ENCODE data around the gene THAP4.

DNA sequence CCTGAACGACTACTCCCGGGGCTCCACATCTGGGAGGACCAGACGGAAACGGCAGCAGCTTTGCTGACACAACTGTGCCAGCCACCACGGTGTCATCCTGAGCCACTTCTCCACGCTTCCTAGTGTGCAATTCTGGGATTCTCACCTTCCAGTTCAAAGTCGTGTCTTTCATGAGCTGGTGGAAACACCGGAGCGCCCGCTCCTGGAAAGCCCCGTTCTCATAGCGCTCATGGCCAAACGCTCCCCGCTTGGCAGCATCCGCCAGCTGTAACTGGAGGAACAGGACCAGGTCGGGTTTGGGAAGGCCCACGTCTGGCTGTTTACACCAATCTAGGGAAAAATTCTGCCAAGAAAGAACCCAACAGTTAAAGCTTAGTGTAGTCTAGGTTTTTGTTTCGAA lies 41.3 kb upstream of the THAP4 start:
- TF ChIP-seq, protein P1, sequence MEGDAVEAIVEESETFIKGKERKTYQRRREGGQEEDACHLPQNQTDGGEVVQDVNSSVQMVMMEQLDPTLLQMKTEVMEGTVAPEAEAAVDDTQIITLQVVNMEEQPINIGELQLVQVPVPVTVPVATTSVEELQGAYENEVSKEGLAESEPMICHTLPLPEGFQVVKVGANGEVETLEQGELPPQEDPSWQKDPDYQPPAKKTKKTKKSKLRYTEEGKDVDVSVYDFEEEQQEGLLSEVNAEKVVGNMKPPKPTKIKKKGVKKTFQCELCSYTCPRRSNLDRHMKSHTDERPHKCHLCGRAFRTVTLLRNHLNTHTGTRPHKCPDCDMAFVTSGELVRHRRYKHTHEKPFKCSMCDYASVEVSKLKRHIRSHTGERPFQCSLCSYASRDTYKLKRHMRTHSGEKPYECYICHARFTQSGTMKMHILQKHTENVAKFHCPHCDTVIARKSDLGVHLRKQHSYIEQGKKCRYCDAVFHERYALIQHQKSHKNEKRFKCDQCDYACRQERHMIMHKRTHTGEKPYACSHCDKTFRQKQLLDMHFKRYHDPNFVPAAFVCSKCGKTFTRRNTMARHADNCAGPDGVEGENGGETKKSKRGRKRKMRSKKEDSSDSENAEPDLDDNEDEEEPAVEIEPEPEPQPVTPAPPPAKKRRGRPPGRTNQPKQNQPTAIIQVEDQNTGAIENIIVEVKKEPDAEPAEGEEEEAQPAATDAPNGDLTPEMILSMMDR (IDR thresholded peaks at IDR 0.05): no peak
- TF ChIP-seq RAD21 (IDR thresholded peaks at IDR 0.05; ENCODE audit: low read length): no peak
- no peak for TF ChIP-seq RCOR1 (IDR thresholded peaks at IDR 0.05; ENCODE audit: low read length)
- TF ChIP-seq EP300 (IDR thresholded peaks at IDR 0.05; ENCODE audit: borderline replicate concordance in 1 of 2, low read depth in 1 of 2, low read length in 1 of 2): no peak
- no peak for TF ChIP-seq POLR2AphosphoS5 (IDR thresholded peaks at IDR 0.05; ENCODE audit: low read depth, low read length)
- TF ChIP-seq, protein P2, sequence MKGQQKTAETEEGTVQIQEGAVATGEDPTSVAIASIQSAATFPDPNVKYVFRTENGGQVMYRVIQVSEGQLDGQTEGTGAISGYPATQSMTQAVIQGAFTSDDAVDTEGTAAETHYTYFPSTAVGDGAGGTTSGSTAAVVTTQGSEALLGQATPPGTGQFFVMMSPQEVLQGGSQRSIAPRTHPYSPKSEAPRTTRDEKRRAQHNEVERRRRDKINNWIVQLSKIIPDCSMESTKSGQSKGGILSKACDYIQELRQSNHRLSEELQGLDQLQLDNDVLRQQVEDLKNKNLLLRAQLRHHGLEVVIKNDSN (IDR thresholded peaks at IDR 0.05; ENCODE audit: borderline replicate concordance, low read depth): no peak
- no peak for TF ChIP-seq TAF1 (IDR thresholded peaks at IDR 0.05; ENCODE audit: borderline replicate concordance, low read depth, low read length)
- TF ChIP-seq, protein P3, sequence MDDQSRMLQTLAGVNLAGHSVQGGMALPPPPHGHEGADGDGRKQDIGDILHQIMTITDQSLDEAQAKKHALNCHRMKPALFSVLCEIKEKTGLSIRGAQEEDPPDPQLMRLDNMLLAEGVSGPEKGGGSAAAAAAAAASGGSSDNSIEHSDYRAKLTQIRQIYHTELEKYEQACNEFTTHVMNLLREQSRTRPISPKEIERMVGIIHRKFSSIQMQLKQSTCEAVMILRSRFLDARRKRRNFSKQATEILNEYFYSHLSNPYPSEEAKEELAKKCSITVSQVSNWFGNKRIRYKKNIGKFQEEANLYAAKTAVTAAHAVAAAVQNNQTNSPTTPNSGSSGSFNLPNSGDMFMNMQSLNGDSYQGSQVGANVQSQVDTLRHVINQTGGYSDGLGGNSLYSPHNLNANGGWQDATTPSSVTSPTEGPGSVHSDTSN (IDR thresholded peaks at IDR 0.05): no peak
- TF ChIP-seq ELF1 (IDR thresholded peaks at IDR 0.05): no peak
- TF ChIP-seq JUND (IDR thresholded peaks at IDR 0.05): no peak
- TF ChIP-seq, protein P4, sequence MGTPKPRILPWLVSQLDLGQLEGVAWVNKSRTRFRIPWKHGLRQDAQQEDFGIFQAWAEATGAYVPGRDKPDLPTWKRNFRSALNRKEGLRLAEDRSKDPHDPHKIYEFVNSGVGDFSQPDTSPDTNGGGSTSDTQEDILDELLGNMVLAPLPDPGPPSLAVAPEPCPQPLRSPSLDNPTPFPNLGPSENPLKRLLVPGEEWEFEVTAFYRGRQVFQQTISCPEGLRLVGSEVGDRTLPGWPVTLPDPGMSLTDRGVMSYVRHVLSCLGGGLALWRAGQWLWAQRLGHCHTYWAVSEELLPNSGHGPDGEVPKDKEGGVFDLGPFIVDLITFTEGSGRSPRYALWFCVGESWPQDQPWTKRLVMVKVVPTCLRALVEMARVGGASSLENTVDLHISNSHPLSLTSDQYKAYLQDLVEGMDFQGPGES (IDR thresholded peaks at IDR 0.05; ENCODE audit: low read depth, low read length): no peak
- no peak for TF ChIP-seq YY1 (IDR thresholded peaks at IDR 0.05; ENCODE audit: low read depth)
